Natural killer cell (primary cell): ENCODE data around the gene CGNL1. TPM values are rescaled to one million over a fixed set of nuclear protein-coding genes. Genes with fewer than 3 reads are reported as not detected.
A peak's percentile ranks its signal among the peaks of the same experiment; 100 is the strongest.

ENCODE experiments used
- ATAC-seq, 3 donors: fragments of 150-1000 bp in 2 of 3; fragments of 200-7000 bp in 1 of 3; cut with Tn5 transposase; 1 replicate in 1 of 3; 2 replicates in 2 of 3; pipeline ENCODE4 v1.10.0; 2021; ENCODE audit warnings: mild to moderate bottlenecking in 2 of 3, moderate library complexity in 2 of 3
- DNase-seq, 2 donors: peaks; one replicate each; pipeline versions ENCODE4 v3.0.0 to v3.0.0-alpha.2; 2013 to 2021; ENCODE audit warnings: mixed read lengths in 1 of 2
- H3K27ac ChIP-seq: one replicate; pipeline ENCODE4 v1.5.1; 2013; ENCODE audit warnings: mild to moderate bottlenecking, low read length
- H3K27me3 ChIP-seq: one replicate; pipeline ENCODE4 v1.6.1; 2013; ENCODE audit warnings: low read length; ENCODE audit not compliant: control insufficient read depth, insufficient read depth
- H3K36me3 ChIP-seq: one replicate; pipeline ENCODE4 v1.6.1; 2013; ENCODE audit warnings: low read length; ENCODE audit not compliant: control insufficient read depth, insufficient read depth
- H3K4me1 ChIP-seq: one replicate; pipeline ENCODE4 v1.6.1; 2013; ENCODE audit warnings: low read length; ENCODE audit not compliant: control insufficient read depth, insufficient read depth
- H3K4me3 ChIP-seq: one replicate; pipeline ENCODE4 v1.5.1; 2013; ENCODE audit warnings: low read length
- H3K9me3 ChIP-seq: one replicate; pipeline ENCODE4 v1.6.1; 2013; ENCODE audit warnings: low read length; ENCODE audit not compliant: control insufficient read depth, insufficient read depth
- H3K27ac Mint-ChIP-seq, 2 donors: one replicate each; pipeline ENCODE4 v1.8.0; 2022; ENCODE audit warnings: mild to moderate bottlenecking in 2 of 2, mixed read lengths in 2 of 2, moderate library complexity in 1 of 2
- H3K27me3 Mint-ChIP-seq, 2 donors: one replicate each; pipeline ENCODE4 v1.8.0; 2022; ENCODE audit warnings: low read depth in 2 of 2, mixed read lengths in 2 of 2
- H3K36me3 Mint-ChIP-seq: one replicate; pipeline ENCODE4 v1.8.0; 2022; ENCODE audit warnings: mixed read lengths
- H3K4me1 Mint-ChIP-seq, 2 donors: one replicate each; pipeline ENCODE4 v1.8.0; 2022; ENCODE audit warnings: mixed read lengths in 2 of 2
- H3K4me3 Mint-ChIP-seq: one replicate; pipeline ENCODE4 v1.8.0; 2022; ENCODE audit warnings: mild to moderate bottlenecking, moderate library complexity, mixed read lengths
- H3K9me3 Mint-ChIP-seq, 2 donors: one replicate each; pipeline ENCODE4 v1.8.0; 2022; ENCODE audit warnings: mixed read lengths in 2 of 2
- WGBS: methylation state at CpG from one replicate; pipeline ENCODE4 v1.1.7; 2013; ENCODE audit warnings: missing lambda C conversion rate; ENCODE audit not compliant: insufficient coverage; 5-methylcytosine and 5-hydroxymethylcytosine counted together
- intact Hi-C: fragments of 100-400 bp; cut with micrococcal nuclease; formaldehyde crosslinking; loops from one replicate; pipeline ENCODE4 v1.14.2; 2022
- total RNA-seq, 4 donors: library from RNA; stranded (reverse); fragments of 120-200 nt in 1 of 4; gene quantifications; one replicate each; pipeline versions ENCODE4 v1.2.3 to v1.2.4, GENCODE V29; 2013 to 2022
- TF ChIP-seq, protein P1 (sequence below): fragments of 200-600 bp; IDR thresholded peaks from one replicate; pipeline ENCODE4 v1.8.0; 2022; ENCODE audit warnings: antibody characterized with exemption

CGNL1 gene
- total RNA-seq, 3 donors from 2014 or later (not counting 1 experiment from before 2014, with no cell fraction given) = not detected

- TF ChIP-seq, protein P1, sequence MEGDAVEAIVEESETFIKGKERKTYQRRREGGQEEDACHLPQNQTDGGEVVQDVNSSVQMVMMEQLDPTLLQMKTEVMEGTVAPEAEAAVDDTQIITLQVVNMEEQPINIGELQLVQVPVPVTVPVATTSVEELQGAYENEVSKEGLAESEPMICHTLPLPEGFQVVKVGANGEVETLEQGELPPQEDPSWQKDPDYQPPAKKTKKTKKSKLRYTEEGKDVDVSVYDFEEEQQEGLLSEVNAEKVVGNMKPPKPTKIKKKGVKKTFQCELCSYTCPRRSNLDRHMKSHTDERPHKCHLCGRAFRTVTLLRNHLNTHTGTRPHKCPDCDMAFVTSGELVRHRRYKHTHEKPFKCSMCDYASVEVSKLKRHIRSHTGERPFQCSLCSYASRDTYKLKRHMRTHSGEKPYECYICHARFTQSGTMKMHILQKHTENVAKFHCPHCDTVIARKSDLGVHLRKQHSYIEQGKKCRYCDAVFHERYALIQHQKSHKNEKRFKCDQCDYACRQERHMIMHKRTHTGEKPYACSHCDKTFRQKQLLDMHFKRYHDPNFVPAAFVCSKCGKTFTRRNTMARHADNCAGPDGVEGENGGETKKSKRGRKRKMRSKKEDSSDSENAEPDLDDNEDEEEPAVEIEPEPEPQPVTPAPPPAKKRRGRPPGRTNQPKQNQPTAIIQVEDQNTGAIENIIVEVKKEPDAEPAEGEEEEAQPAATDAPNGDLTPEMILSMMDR = peak; percentile 48
- H3K4me3 ChIP-seq = no peak overlapping the region
- no peaks in the 10 kb centered on the region for H3K36me3 Mint-ChIP-seq
- peak in 1 of 2 donors; percentile 37 for DNase-seq
- no peaks in the 10 kb centered on the region for H3K36me3 ChIP-seq
- H3K4me1 ChIP-seq = no peaks in the 10 kb centered on the region
- 55% methylated on average over 7 of the region's 7 CpGs for WGBS
- H3K27ac Mint-ChIP-seq = no peak overlapping the region
- H3K9me3 ChIP-seq = no peaks in the 10 kb centered on the region
- H3K27me3 ChIP-seq = no peaks in the 10 kb centered on the region
- no peak overlapping the region for H3K4me3 Mint-ChIP-seq
- no peaks in the 10 kb centered on the region for H3K4me1 Mint-ChIP-seq
- intact Hi-C loops = loop anchor here (5.0 kb wide), 1 partner anchor 200 kb away; no protein-coding TSS in a partner anchor
- ATAC-seq = peak in 1 of 3 donors; percentile 40
- H3K9me3 Mint-ChIP-seq = no peaks in the 10 kb centered on the region
- no peak overlapping the region for H3K27ac ChIP-seq
- H3K27me3 Mint-ChIP-seq = peaks cover 7 to 12% of the 10 kb centered on the region in 2 donors
These were observed 165.7 kb downstream of the CGNL1 start for GRCh38 chr15:57541805-57542504.

DNA sequence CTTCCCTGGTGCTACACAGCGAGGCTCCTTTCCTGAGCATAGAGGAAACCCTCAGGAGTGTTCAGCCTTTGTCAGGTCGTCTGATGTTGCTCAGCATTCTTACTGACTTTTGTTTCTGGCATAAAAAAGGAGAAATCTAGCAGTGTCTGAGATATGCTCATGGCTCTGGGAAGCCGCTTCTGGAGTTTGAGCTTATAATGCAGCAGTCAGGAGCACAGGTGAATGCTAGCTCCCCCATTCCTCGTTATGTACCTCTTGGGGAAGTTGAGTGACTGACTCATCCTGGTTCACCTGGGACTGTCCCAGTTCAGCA lies 166.2 kb downstream of the CGNL1 start:
- no peaks in the 10 kb centered on the region for H3K4me1 Mint-ChIP-seq
- no peak for ATAC-seq

DNA sequence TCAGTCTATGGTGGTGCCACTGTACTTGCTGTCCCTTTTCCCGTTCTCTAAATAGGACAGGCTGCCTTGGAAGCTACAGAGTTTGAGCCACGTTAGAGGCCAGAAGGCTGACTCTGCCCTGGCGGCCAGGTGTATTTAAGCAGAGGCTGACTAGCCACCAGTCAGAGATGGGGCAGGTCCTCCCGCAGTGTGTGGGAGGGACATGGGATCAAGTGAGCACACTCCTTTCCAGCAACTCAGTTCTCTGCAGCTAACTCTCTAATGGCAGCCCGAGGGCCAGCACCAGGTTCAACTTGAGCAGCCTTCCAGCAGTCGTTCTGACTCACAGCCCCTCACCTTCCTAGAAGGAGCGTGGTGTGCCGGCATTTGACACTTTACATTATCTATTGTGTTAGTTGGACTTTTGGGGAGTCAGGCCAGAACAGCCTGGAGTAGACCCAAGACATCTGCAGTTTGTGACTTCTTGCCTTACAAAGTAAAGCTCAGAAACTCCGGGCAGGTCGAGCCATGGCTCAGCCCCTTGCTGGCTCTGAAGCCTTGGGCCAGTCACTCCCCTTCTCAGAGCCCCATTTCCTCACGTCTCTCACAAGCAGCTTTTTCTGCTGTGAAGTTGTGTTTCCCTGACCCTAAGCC lies 168.7 kb downstream of the CGNL1 start:
- ATAC-seq (no peak), DNase-seq (no peak)
- H3K36me3 ChIP-seq = no peaks in the 10 kb centered on the region
- Mint-ChIP-seq H3K9me3 (no peaks in the 10 kb centered on the region), H3K27me3 (peaks cover 0 to under 1% of the 10 kb centered on the region in 2 donors), H3K4me1 (no peaks in the 10 kb centered on the region), H3K4me3 (no peak overlapping the region), H3K36me3 (no peaks in the 10 kb centered on the region), H3K27ac (no peak overlapping the region)
- H3K4me3 ChIP-seq = no peak overlapping the region
- 92% methylated on average over 11 of the region's 11 CpGs for WGBS
- TF ChIP-seq, protein P1 = no peak
- H3K4me1 ChIP-seq = no peaks in the 10 kb centered on the region
- no peaks in the 10 kb centered on the region for H3K27me3 ChIP-seq
- no peaks in the 10 kb centered on the region for H3K9me3 ChIP-seq
- intact Hi-C loops = loop anchor here (5.0 kb wide), 1 partner anchor 203 kb away; no protein-coding TSS in a partner anchor
- H3K27ac ChIP-seq = no peak overlapping the region

More for the DNA sequence above, 166.2 kb downstream of the CGNL1 start:
- H3K4me3 ChIP-seq = no peak overlapping the region
- H3K9me3 ChIP-seq = no peaks in the 10 kb centered on the region
- no peaks in the 10 kb centered on the region for H3K9me3 Mint-ChIP-seq
- no peaks in the 10 kb centered on the region for H3K36me3 ChIP-seq
- no peaks in the 10 kb centered on the region for H3K36me3 Mint-ChIP-seq
- 25% methylated on average over 4 of the region's 4 CpGs for WGBS
- H3K27ac ChIP-seq = no peak overlapping the region
- no peaks in the 10 kb centered on the region for H3K27me3 ChIP-seq
- no peak overlapping the region for H3K27ac Mint-ChIP-seq
- TF ChIP-seq, protein P1 = no peak
- no peaks in the 10 kb centered on the region for H3K4me1 ChIP-seq
- DNase-seq = no peak
- H3K27me3 Mint-ChIP-seq = peaks cover 7 to 12% of the 10 kb centered on the region in 2 donors
- H3K4me3 Mint-ChIP-seq = no peak overlapping the region
- intact Hi-C loops = loop anchor here (5.0 kb wide), 1 partner anchor 200 kb away; no protein-coding TSS in a partner anchor
